CD14-positive monocyte (primary cell): ENCODE data around the gene FRMD4A. TPM values are rescaled to one million over a fixed set of nuclear protein-coding genes. Genes with fewer than 3 reads are reported as not detected.

Source experiments
- DNase-seq, 3 donors: peaks; one replicate each; pipeline ENCODE4 v3.0.0-alpha.2; 2011 to 2022
- H2AFZ ChIP-seq: 2 replicates; pipeline ENCODE4 v1.6.0; 2012; ENCODE audit warnings: mild to moderate bottlenecking, low read depth, low read length, inconsistent platforms; ENCODE audit not compliant: insufficient read depth, poor library complexity, severe bottlenecking
- H3K27ac ChIP-seq, 2 donors: 1 replicate in 1 of 2; 2 replicates in 1 of 2; pipeline ENCODE4 v1.5.1; 2012 to 2013; ENCODE audit warnings: low read length in 2 of 2, control low read depth in 1 of 2, inconsistent platforms in 1 of 2, low read depth in 1 of 2, mild to moderate bottlenecking in 1 of 2
- H3K27me3 ChIP-seq, 2 donors: one replicate each; pipeline versions ENCODE4 v1.6.0 to v1.6.1; 2011 to 2013; ENCODE audit warnings: low read length in 2 of 2; ENCODE audit not compliant: control insufficient read depth in 2 of 2, insufficient read depth in 2 of 2
- H3K36me3 ChIP-seq, 2 donors: replicated peaks in 1 of 2; 1 replicate in 1 of 2; 2 replicates in 1 of 2; pipeline versions ENCODE4 v1.5.1 to v1.6.1; 2012 to 2013; ENCODE audit warnings: low read length in 2 of 2, control low read depth in 1 of 2, inconsistent platforms in 1 of 2, mild to moderate bottlenecking in 1 of 2; ENCODE audit not compliant: insufficient read depth in 2 of 2, control insufficient read depth in 1 of 2
- H3K4me1 ChIP-seq, 2 donors: 1 replicate in 1 of 2; 2 replicates in 1 of 2; pipeline versions ENCODE4 v1.5.1 to v1.6.1; 2012 to 2013; ENCODE audit warnings: low read length in 2 of 2, control low read depth in 1 of 2, inconsistent platforms in 1 of 2, mild to moderate bottlenecking in 1 of 2, moderate library complexity in 1 of 2; ENCODE audit not compliant: insufficient read depth in 2 of 2, control insufficient read depth in 1 of 2
- H3K4me2 ChIP-seq: replicated peaks from 2 replicates; pipeline ENCODE3; 2012; ENCODE audit warnings: low read length, moderate library complexity, mild to moderate bottlenecking; ENCODE audit not compliant: poor library complexity, severe bottlenecking; ENCODE audit errors: extremely low read depth
- H3K4me3 ChIP-seq, 3 experiments: fragments of 200-600 bp in 1 of 3; sonication (generic) in 1 of 3; replicated peaks in 1 of 3; 1 replicate in 2 of 3; 2 replicates in 1 of 3; pipeline ENCODE4 v1.5.1; 2011 to 2013; ENCODE audit warnings: low read length in 3 of 3, mild to moderate bottlenecking in 3 of 3, control low read depth in 2 of 3, low read depth in 2 of 3, inconsistent platforms in 1 of 3, moderate library complexity in 1 of 3
- H3K79me2 ChIP-seq: 2 replicates; pipeline ENCODE4 v1.6.0; 2012; ENCODE audit warnings: mild to moderate bottlenecking, control low read depth, inconsistent platforms, low read length, moderate library complexity; ENCODE audit not compliant: insufficient read depth
- H3K9ac ChIP-seq: 2 replicates; pipeline ENCODE4 v1.6.0; 2017; ENCODE audit warnings: low read length, mild to moderate bottlenecking; ENCODE audit not compliant: insufficient read depth, poor library complexity, severe bottlenecking
- H3K9me3 ChIP-seq, 2 donors: replicated peaks in 1 of 2; 1 replicate in 1 of 2; 2 replicates in 1 of 2; pipeline versions ENCODE4 v1.5.1 to v1.6.1; 2012 to 2013; ENCODE audit warnings: low read length in 2 of 2, control low read depth in 1 of 2; ENCODE audit not compliant: control insufficient read depth in 1 of 2, insufficient read depth in 1 of 2
- H4K20me1 ChIP-seq: 2 replicates; pipeline ENCODE4 v1.6.0; 2012; ENCODE audit warnings: mild to moderate bottlenecking, low read length, control low read depth, moderate library complexity; ENCODE audit not compliant: insufficient read depth
- H3K27ac Mint-ChIP-seq, 7 donors: one replicate each; pipeline ENCODE4 v1.8.0; 2020; ENCODE audit warnings: mild to moderate bottlenecking in 7 of 7, mixed read lengths in 7 of 7, moderate library complexity in 6 of 7, inconsistent platforms in 2 of 7
- H3K27me3 Mint-ChIP-seq, 3 donors: one replicate each; pipeline ENCODE4 v1.8.0; 2021 to 2022; ENCODE audit warnings: low read depth in 3 of 3, mild to moderate bottlenecking in 3 of 3, mixed read lengths in 3 of 3, moderate library complexity in 3 of 3, inconsistent platforms in 1 of 3
- H3K36me3 Mint-ChIP-seq, 2 donors: one replicate each; pipeline ENCODE4 v1.8.0; 2020; ENCODE audit warnings: mixed read lengths in 2 of 2, inconsistent platforms in 1 of 2, mild to moderate bottlenecking in 1 of 2
- H3K4me1 Mint-ChIP-seq: one replicate; pipeline ENCODE4 v1.8.0; 2020; ENCODE audit warnings: mild to moderate bottlenecking, mixed read lengths
- H3K4me3 Mint-ChIP-seq, 2 donors: one replicate each; pipeline ENCODE4 v1.8.0; 2020; ENCODE audit warnings: mild to moderate bottlenecking in 2 of 2, mixed read lengths in 2 of 2, moderate library complexity in 1 of 2
- H3K9me3 Mint-ChIP-seq, 7 donors: one replicate each; pipeline ENCODE4 v1.8.0; 2020 to 2022; ENCODE audit warnings: mixed read lengths in 7 of 7, mild to moderate bottlenecking in 6 of 7, moderate library complexity in 6 of 7, inconsistent platforms in 2 of 7
- CTCF ChIP-seq: fragments of 200-600 bp; IDR thresholded peaks from one replicate; pipeline ENCODE4 v1.8.0; 2022; ENCODE audit warnings: antibody characterized with exemption, mild to moderate bottlenecking
- WGBS: methylation state at CpG from one replicate; pipeline ENCODE4 v1.1.5; 2013; ENCODE audit warnings: missing lambda C conversion rate; ENCODE audit not compliant: insufficient coverage; 5-methylcytosine and 5-hydroxymethylcytosine counted together
- intact Hi-C, 2 donors: fragments of 100-400 bp; cut with micrococcal nuclease; formaldehyde crosslinking; loops; one replicate each; pipeline versions ENCODE4 v1.15.0 to v1.15.1; 2023
- polyA plus RNA-seq, 3 donors: library from polyadenylated mRNA; depleted of rRNA in 1 of 3; unstranded in 2 of 3; stranded (reverse) in 1 of 3; fragments of 300-500 nt in 2 of 3; fragments of >200 nt in 1 of 3; fragmentation: Illumina TruSeq in 2 of 3; gene quantifications; 1 replicate in 2 of 3; 2 replicates in 1 of 3; pipeline ENCODE4 v1.2.3, GENCODE V29; 2012 to 2021
- small RNA-seq: library from RNA; depleted of rRNA; stranded (forward); fragments of <200 nt; gene quantifications from one replicate; pipeline ENCODE3, GENCODE V24; 2012; ENCODE audit warnings: low read depth; ENCODE audit not compliant: insufficient read length

The FRMD4A gene
- polyA plus RNA-seq, 3 donors: 0.12 TPM; not detected in 2

- H3K9me3 Mint-ChIP-seq: no peaks in the 10 kb centered on the region
- no peak for TF ChIP-seq CTCF
- H3K4me1 Mint-ChIP-seq: peaks cover 2% of the 10 kb centered on the region
- intact Hi-C loops: no loop called here
- H2AFZ ChIP-seq: no peak overlapping the region
- H3K4me1 ChIP-seq: no peaks in the 10 kb centered on the region
- no peaks in the 10 kb centered on the region for H3K27me3 Mint-ChIP-seq
- no peak overlapping the region for H3K27ac Mint-ChIP-seq
- no peak overlapping the region for H3K4me3 ChIP-seq
- peaks cover 53% of the 10 kb centered on the region for H3K79me2 ChIP-seq
- DNase-seq: no peak
- H3K36me3 ChIP-seq: peaks cover 16 to 73% of the 10 kb centered on the region in 2 donors
- H3K27me3 ChIP-seq: no peaks in the 10 kb centered on the region
- no CpG with 5 or more reads among the region's 2 CpGs for WGBS
- no peak overlapping the region for H3K4me3 Mint-ChIP-seq
- H3K27ac ChIP-seq: no peak overlapping the region
- peaks cover 52 to 60% of the 10 kb centered on the region in 2 donors for H3K36me3 Mint-ChIP-seq
- H3K9ac ChIP-seq: no peak overlapping the region
- H3K4me2 ChIP-seq: no peak overlapping the region
- peaks cover 60% of the 10 kb centered on the region for H4K20me1 ChIP-seq
- H3K9me3 ChIP-seq: no peaks in the 10 kb centered on the region
Measured at GRCh38 chr10:13594641-13595040, 736.1 kb downstream of the FRMD4A start.

Small RNA genes within 50 kb of the gene (small RNA-seq; reads per million reads assigned to genes)
- not detected for gene RNA5SP301
